ENCODE data around the gene STEAP2.

The STEAP2 gene

GRCh38 chr7:90172624-90173023 is 38.9 kb upstream of the STEAP2 start:
- no peak overlapping the region for H3K4me3 ChIP-seq (ENCODE audit: low read depth, low read length)
- DNase-seq (ENCODE audit: low read depth): no peak
- no peak for TF ChIP-seq CTCF (IDR thresholded peaks at IDR 0.05; ENCODE audit: control insufficient read depth, extremely low read depth, insufficient read depth)

GRCh38 chr7:90173127-90173844 is 38.3 kb upstream of the STEAP2 start:
- no peak overlapping the region for H3K4me3 ChIP-seq (ENCODE audit: low read depth, low read length)
- no peak for TF ChIP-seq CTCF (IDR thresholded peaks at IDR 0.05; ENCODE audit: control insufficient read depth, extremely low read depth, insufficient read depth)
- no peak for DNase-seq (ENCODE audit: low read depth)

GRCh38 chr7:90175667-90176066 is 35.9 kb upstream of the STEAP2 start:
- no peak for TF ChIP-seq CTCF (IDR thresholded peaks at IDR 0.05; ENCODE audit: control insufficient read depth, extremely low read depth, insufficient read depth)
- H3K4me3 ChIP-seq (ENCODE audit: low read depth, low read length): no peak overlapping the region
- DNase-seq (ENCODE audit: low read depth): no peak

GRCh38 chr7:90176195-90176594 is 35.3 kb upstream of the STEAP2 start:
- DNase-seq (ENCODE audit: low read depth): no peak
- no peak for TF ChIP-seq CTCF (IDR thresholded peaks at IDR 0.05; ENCODE audit: control insufficient read depth, extremely low read depth, insufficient read depth)
- no peak overlapping the region for H3K4me3 ChIP-seq (ENCODE audit: low read depth, low read length)

- no peak overlapping the region for H3K4me3 ChIP-seq (ENCODE audit: low read depth, low read length)
- DNase-seq (ENCODE audit: low read depth): no peak
- no peak for TF ChIP-seq CTCF (IDR thresholded peaks at IDR 0.05; ENCODE audit: control insufficient read depth, extremely low read depth, insufficient read depth)
Measured at GRCh38 chr7:90178166-90178565, 33.4 kb upstream of the STEAP2 start.

GRCh38 chr7:90178679-90179278 is 32.8 kb upstream of the STEAP2 start:
- TF ChIP-seq CTCF (IDR thresholded peaks at IDR 0.05; ENCODE audit: control insufficient read depth, extremely low read depth, insufficient read depth): no peak
- no peak for DNase-seq (ENCODE audit: low read depth)
- no peak overlapping the region for H3K4me3 ChIP-seq (ENCODE audit: low read depth, low read length)

All from LNCaP clone FGC (cell line).